PFSK-1 (cell line): ENCODE results near the gene SS18L1.

Experiments
- FOXP2 ChIP-seq: optimal IDR thresholded peaks from 2 replicates; pipeline ENCODE3; 2011; ENCODE audit warnings: borderline replicate concordance, control low read depth, inconsistent platforms; ENCODE audit not compliant: insufficient read depth; ENCODE audit errors: extremely low read length, extremely low read depth
- POLR2AphosphoS5 ChIP-seq: IDR thresholded peaks from 2 replicates; pipeline ENCODE4 v1.6.1; 2012; ENCODE audit warnings: low read depth, mild to moderate bottlenecking, control low read depth, low read length, moderate library complexity
- TAF1 ChIP-seq: IDR thresholded peaks from 2 replicates; pipeline ENCODE4 v1.6.1; 2012; ENCODE audit warnings: low read length, control low read depth, borderline replicate concordance; ENCODE audit not compliant: insufficient read depth
- TF ChIP-seq, protein P1 (sequence below), 2 experiments: IDR thresholded peaks; 2 replicates each; pipeline versions ENCODE4 v1.6.1 to v1.8.0; 2011 to 2012; ENCODE audit warnings: low read depth in 2 of 2, low read length in 2 of 2, control low read depth in 1 of 2, inconsistent platforms in 1 of 2, mild to moderate bottlenecking in 1 of 2, moderate library complexity in 1 of 2; ENCODE audit not compliant: insufficient read depth in 1 of 2

DNA sequence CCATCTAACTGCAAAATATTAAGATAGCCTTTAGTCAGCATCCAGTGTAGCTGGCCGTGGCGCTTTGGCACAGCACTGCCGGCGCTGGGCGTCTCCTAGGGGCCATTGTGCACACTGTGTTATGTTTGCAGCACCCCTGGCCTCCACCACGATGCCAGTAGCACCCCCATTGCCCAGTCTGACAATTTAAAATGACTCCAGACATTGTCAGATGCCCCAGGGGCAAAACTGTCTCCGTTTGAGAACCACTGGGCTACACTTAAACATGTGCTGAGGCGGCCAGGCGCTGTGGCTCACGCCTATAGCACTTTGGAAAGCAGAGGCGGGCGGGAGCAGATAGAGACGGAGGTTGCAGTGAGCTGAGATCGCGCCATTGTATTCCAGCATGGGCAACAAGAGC, 33.3 kb downstream of the SS18L1 start:
- TF ChIP-seq POLR2AphosphoS5 = no peak
- TF ChIP-seq, protein P1, sequence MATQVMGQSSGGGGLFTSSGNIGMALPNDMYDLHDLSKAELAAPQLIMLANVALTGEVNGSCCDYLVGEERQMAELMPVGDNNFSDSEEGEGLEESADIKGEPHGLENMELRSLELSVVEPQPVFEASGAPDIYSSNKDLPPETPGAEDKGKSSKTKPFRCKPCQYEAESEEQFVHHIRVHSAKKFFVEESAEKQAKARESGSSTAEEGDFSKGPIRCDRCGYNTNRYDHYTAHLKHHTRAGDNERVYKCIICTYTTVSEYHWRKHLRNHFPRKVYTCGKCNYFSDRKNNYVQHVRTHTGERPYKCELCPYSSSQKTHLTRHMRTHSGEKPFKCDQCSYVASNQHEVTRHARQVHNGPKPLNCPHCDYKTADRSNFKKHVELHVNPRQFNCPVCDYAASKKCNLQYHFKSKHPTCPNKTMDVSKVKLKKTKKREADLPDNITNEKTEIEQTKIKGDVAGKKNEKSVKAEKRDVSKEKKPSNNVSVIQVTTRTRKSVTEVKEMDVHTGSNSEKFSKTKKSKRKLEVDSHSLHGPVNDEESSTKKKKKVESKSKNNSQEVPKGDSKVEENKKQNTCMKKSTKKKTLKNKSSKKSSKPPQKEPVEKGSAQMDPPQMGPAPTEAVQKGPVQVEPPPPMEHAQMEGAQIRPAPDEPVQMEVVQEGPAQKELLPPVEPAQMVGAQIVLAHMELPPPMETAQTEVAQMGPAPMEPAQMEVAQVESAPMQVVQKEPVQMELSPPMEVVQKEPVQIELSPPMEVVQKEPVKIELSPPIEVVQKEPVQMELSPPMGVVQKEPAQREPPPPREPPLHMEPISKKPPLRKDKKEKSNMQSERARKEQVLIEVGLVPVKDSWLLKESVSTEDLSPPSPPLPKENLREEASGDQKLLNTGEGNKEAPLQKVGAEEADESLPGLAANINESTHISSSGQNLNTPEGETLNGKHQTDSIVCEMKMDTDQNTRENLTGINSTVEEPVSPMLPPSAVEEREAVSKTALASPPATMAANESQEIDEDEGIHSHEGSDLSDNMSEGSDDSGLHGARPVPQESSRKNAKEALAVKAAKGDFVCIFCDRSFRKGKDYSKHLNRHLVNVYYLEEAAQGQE (IDR thresholded peaks at IDR 0.05; ENCODE audit: insufficient read depth in 1 of 2, low read depth in 2 of 2, low read length in 2 of 2) = no peak
- TF ChIP-seq FOXP2 = no peak
- TF ChIP-seq TAF1 = no peak
